Mesendoderm (in vitro differentiated cells): ENCODE results near the gene BBS7.

Source experiments
- DNase-seq: peaks from one replicate; pipeline ENCODE4 v3.0.0; 2013
- H2AK5ac ChIP-seq: 2 replicates; pipeline ENCODE4 v1.6.1; 2013; ENCODE audit warnings: low read length, inconsistent platforms
- H2BK120ac ChIP-seq: 2 replicates; pipeline ENCODE4 v1.6.1; 2013; ENCODE audit warnings: low read depth, mild to moderate bottlenecking, low read length, moderate library complexity, mixed read lengths
- H2BK15ac ChIP-seq: replicated peaks from 2 replicates; pipeline ENCODE4 v1.6.1; 2013; ENCODE audit warnings: low read depth, mild to moderate bottlenecking, moderate library complexity
- H2BK5ac ChIP-seq: 2 replicates; pipeline ENCODE4 v1.6.1; 2013; ENCODE audit warnings: low read length, inconsistent platforms
- H3K18ac ChIP-seq: 2 replicates; pipeline ENCODE4 v1.6.1; 2013; ENCODE audit warnings: mild to moderate bottlenecking, low read length, mixed read lengths
- H3K23ac ChIP-seq: one replicate; pipeline ENCODE4 v1.6.1; 2013; ENCODE audit warnings: low read length
- H3K27ac ChIP-seq: 2 replicates; pipeline ENCODE4 v1.5.1; 2013; ENCODE audit warnings: low read depth, mild to moderate bottlenecking, inconsistent platforms, low read length, moderate library complexity
- H3K27me3 ChIP-seq: 2 replicates; pipeline ENCODE4 v1.6.1; 2013; ENCODE audit warnings: low read length, control low read depth, mild to moderate bottlenecking, inconsistent platforms; ENCODE audit not compliant: insufficient read depth, poor library complexity
- H3K36me3 ChIP-seq: 2 replicates; pipeline ENCODE4 v1.6.1; 2013; ENCODE audit warnings: low read length, inconsistent platforms; ENCODE audit not compliant: control insufficient read depth, insufficient read depth
- H3K4ac ChIP-seq: one replicate; pipeline ENCODE4 v1.6.1; 2013; ENCODE audit warnings: low read depth, mild to moderate bottlenecking, low read length, moderate library complexity
- H3K4me1 ChIP-seq: 2 replicates; pipeline ENCODE4 v1.6.1; 2013; ENCODE audit warnings: low read depth, low read length, inconsistent platforms; ENCODE audit not compliant: control insufficient read depth
- H3K4me2 ChIP-seq: 2 replicates; pipeline ENCODE4 v1.6.1; 2013; ENCODE audit warnings: low read length
- H3K4me3 ChIP-seq: 2 replicates; pipeline ENCODE4 v1.5.1; 2013; ENCODE audit warnings: mild to moderate bottlenecking, low read length
- H3K56ac ChIP-seq: one replicate; pipeline ENCODE4 v1.6.1; 2013; ENCODE audit warnings: low read length
- H3K79me1 ChIP-seq: 2 replicates; pipeline ENCODE4 v1.6.1; 2013; ENCODE audit warnings: low read length, inconsistent platforms
- H3K79me2 ChIP-seq: 2 replicates; pipeline ENCODE4 v1.6.1; 2013; ENCODE audit warnings: mild to moderate bottlenecking, low read length; ENCODE audit not compliant: control insufficient read depth, insufficient read depth
- H3K9ac ChIP-seq: 2 replicates; pipeline ENCODE4 v1.6.1; 2013; ENCODE audit warnings: low read length, inconsistent platforms
- H4K5ac ChIP-seq: one replicate; pipeline ENCODE4 v1.6.1; 2013; ENCODE audit warnings: low read length
- H4K8ac ChIP-seq: one replicate; pipeline ENCODE4 v1.6.1; 2013; ENCODE audit warnings: low read depth, mild to moderate bottlenecking, control low read depth, low read length, moderate library complexity
- WGBS: extraction: QIAGEN DNeasy Blood & Tissue Kit; methylation state at CpG from one replicate; pipeline ENCODE4 v1.1.7; 2013; ENCODE audit warnings: low lambda C conversion rate, missing lambda C conversion rate; ENCODE audit not compliant: insufficient coverage; ENCODE audit errors: extremely low coverage; 5-methylcytosine and 5-hydroxymethylcytosine counted together

Gene BBS7

GRCh38 chr4:121846662-121847061 lies 23.6 kb downstream of the BBS7 start:
- Histone ChIP-seq H3K4me1 (no peaks in the 10 kb centered on the region), H3K18ac (no peak overlapping the region), H3K27me3 (no peaks in the 10 kb centered on the region), H3K79me2 (no peaks in the 10 kb centered on the region), H4K5ac (no peak overlapping the region), H2BK5ac (no peak overlapping the region), H3K36me3 (no peaks in the 10 kb centered on the region), H4K8ac (no peak overlapping the region), H2BK15ac (no peak overlapping the region), H3K79me1 (no peaks in the 10 kb centered on the region), H3K4ac (no peak overlapping the region), H2AK5ac (no peak overlapping the region), H3K4me2 (no peak overlapping the region), H3K27ac (no peak overlapping the region), H2BK120ac (no peak overlapping the region), H3K23ac (no peak overlapping the region), H3K4me3 (no peak overlapping the region), H3K9ac (no peak overlapping the region), H3K56ac (no peak overlapping the region)
- DNase-seq, result no peak
- WGBS, result no CpG with 5 or more reads among the region's 6 CpGs

GRCh38 chr4:121842862-121843261 lies 27.4 kb downstream of the BBS7 start:
- Histone ChIP-seq H3K36me3 (no peaks in the 10 kb centered on the region), H3K18ac (no peak overlapping the region), H2BK5ac (no peak overlapping the region), H3K4me1 (no peaks in the 10 kb centered on the region), H3K9ac (no peak overlapping the region), H2BK120ac (no peak overlapping the region), H3K4ac (no peak overlapping the region), H3K4me3 (no peak overlapping the region), H3K79me2 (no peaks in the 10 kb centered on the region), H2AK5ac (no peak overlapping the region), H4K5ac (no peak overlapping the region), H3K56ac (no peak overlapping the region), H3K23ac (no peak overlapping the region), H3K79me1 (no peaks in the 10 kb centered on the region), H3K27me3 (no peaks in the 10 kb centered on the region), H2BK15ac (no peak overlapping the region), H3K4me2 (no peak overlapping the region), H4K8ac (no peak overlapping the region), H3K27ac (no peak overlapping the region)
- WGBS, result no CpG with 5 or more reads among the region's 4 CpGs
- DNase-seq, result no peak

GRCh38 chr4:121838136-121838535 lies 32.1 kb downstream of the BBS7 start:
- no peak overlapping the region for H3K56ac ChIP-seq
- H2AK5ac ChIP-seq, result no peak overlapping the region
- no peak overlapping the region for H3K4me3 ChIP-seq
- H3K27ac ChIP-seq, result no peak overlapping the region
- H4K8ac ChIP-seq, result no peak overlapping the region
- no peak for DNase-seq
- no peak overlapping the region for H2BK120ac ChIP-seq
- no peak overlapping the region for H3K4me2 ChIP-seq
- no peaks in the 10 kb centered on the region for H3K79me2 ChIP-seq
- H3K79me1 ChIP-seq, result no peaks in the 10 kb centered on the region
- no peak overlapping the region for H3K23ac ChIP-seq
- no peak overlapping the region for H3K9ac ChIP-seq
- H3K36me3 ChIP-seq, result no peaks in the 10 kb centered on the region
- no peak overlapping the region for H3K18ac ChIP-seq
- no peak overlapping the region for H2BK15ac ChIP-seq
- H4K5ac ChIP-seq, result no peak overlapping the region
- no peak overlapping the region for H2BK5ac ChIP-seq
- no peaks in the 10 kb centered on the region for H3K27me3 ChIP-seq
- H3K4ac ChIP-seq, result no peak overlapping the region
- no peaks in the 10 kb centered on the region for H3K4me1 ChIP-seq

GRCh38 chr4:121829511-121829910 lies 40.8 kb downstream of the BBS7 start:
- no peak overlapping the region for H4K8ac ChIP-seq
- H3K9ac ChIP-seq, result no peak overlapping the region
- H3K4me2 ChIP-seq, result no peak overlapping the region
- no peak overlapping the region for H2BK15ac ChIP-seq
- no peak overlapping the region for H3K4me3 ChIP-seq
- no peak overlapping the region for H2BK120ac ChIP-seq
- H3K36me3 ChIP-seq, result no peaks in the 10 kb centered on the region
- DNase-seq, result no peak
- H3K27me3 ChIP-seq, result no peaks in the 10 kb centered on the region
- H3K23ac ChIP-seq, result no peak overlapping the region
- no CpG with 5 or more reads among the region's 5 CpGs for WGBS
- no peak overlapping the region for H3K27ac ChIP-seq
- H3K56ac ChIP-seq, result no peak overlapping the region
- no peak overlapping the region for H2AK5ac ChIP-seq
- H3K4ac ChIP-seq, result no peak overlapping the region
- H3K79me1 ChIP-seq, result no peaks in the 10 kb centered on the region
- no peak overlapping the region for H2BK5ac ChIP-seq
- H4K5ac ChIP-seq, result no peak overlapping the region
- H3K4me1 ChIP-seq, result no peaks in the 10 kb centered on the region
- H3K18ac ChIP-seq, result no peak overlapping the region
- H3K79me2 ChIP-seq, result no peaks in the 10 kb centered on the region

- DNase-seq, result no peak
Observed at GRCh38 chr4:121827853-121828252, 42.4 kb downstream of the BBS7 start.

GRCh38 chr4:121824950-121825349 lies 45.3 kb downstream of the BBS7 start:
- Histone ChIP-seq H3K27ac (no peak overlapping the region), H3K4me1 (no peaks in the 10 kb centered on the region), H2BK5ac (no peak overlapping the region), H3K36me3 (peaks cover 3% of the 10 kb centered on the region), H3K4me3 (no peak overlapping the region), H2AK5ac (no peak overlapping the region), H3K4ac (no peak overlapping the region), H2BK15ac (no peak overlapping the region), H2BK120ac (no peak overlapping the region), H4K5ac (no peak overlapping the region), H3K4me2 (no peak overlapping the region), H3K23ac (no peak overlapping the region), H3K9ac (no peak overlapping the region), H3K27me3 (no peaks in the 10 kb centered on the region), H4K8ac (no peak overlapping the region), H3K56ac (no peak overlapping the region), H3K79me1 (peaks cover 8% of the 10 kb centered on the region), H3K79me2 (peaks cover 19% of the 10 kb centered on the region), H3K18ac (no peak overlapping the region)
- WGBS, result no CpG with 5 or more reads among the region's 2 CpGs
- no peak for DNase-seq

More at GRCh38 chr4:121827853-121828252, 42.4 kb downstream of the BBS7 start:
- no CpG with 5 or more reads among the region's 1 CpG for WGBS
- Histone ChIP-seq H4K5ac (no peak overlapping the region), H4K8ac (no peak overlapping the region), H3K79me2 (peaks cover 8% of the 10 kb centered on the region), H3K23ac (no peak overlapping the region), H3K79me1 (peaks cover 2% of the 10 kb centered on the region), H3K4me2 (no peak overlapping the region), H3K4ac (no peak overlapping the region), H3K36me3 (no peaks in the 10 kb centered on the region), H3K9ac (no peak overlapping the region), H3K56ac (no peak overlapping the region), H2BK120ac (no peak overlapping the region), H3K27me3 (no peaks in the 10 kb centered on the region), H3K4me1 (no peaks in the 10 kb centered on the region), H3K27ac (no peak overlapping the region), H3K4me3 (no peak overlapping the region), H3K18ac (no peak overlapping the region), H2BK15ac (no peak overlapping the region), H2BK5ac (no peak overlapping the region), H2AK5ac (no peak overlapping the region)
